Measurements from ENCODE around the gene ARHGAP22. TPM values are rescaled to one million over a fixed set of nuclear protein-coding genes. Genes with fewer than 3 reads are reported as not detected.

The ARHGAP22 gene
- total RNA-seq, 1 donor from 2014 or later, result 5.1 TPM

- no peaks in the 10 kb centered on the region for H3K36me3 Mint-ChIP-seq
- peaks cover 4% of the 10 kb centered on the region for H3K4me1 Mint-ChIP-seq (ENCODE audit: unreplicated experiment)
- H3K4me3 Mint-ChIP-seq, result no peak overlapping the region
- TF ChIP-seq, protein P1, sequence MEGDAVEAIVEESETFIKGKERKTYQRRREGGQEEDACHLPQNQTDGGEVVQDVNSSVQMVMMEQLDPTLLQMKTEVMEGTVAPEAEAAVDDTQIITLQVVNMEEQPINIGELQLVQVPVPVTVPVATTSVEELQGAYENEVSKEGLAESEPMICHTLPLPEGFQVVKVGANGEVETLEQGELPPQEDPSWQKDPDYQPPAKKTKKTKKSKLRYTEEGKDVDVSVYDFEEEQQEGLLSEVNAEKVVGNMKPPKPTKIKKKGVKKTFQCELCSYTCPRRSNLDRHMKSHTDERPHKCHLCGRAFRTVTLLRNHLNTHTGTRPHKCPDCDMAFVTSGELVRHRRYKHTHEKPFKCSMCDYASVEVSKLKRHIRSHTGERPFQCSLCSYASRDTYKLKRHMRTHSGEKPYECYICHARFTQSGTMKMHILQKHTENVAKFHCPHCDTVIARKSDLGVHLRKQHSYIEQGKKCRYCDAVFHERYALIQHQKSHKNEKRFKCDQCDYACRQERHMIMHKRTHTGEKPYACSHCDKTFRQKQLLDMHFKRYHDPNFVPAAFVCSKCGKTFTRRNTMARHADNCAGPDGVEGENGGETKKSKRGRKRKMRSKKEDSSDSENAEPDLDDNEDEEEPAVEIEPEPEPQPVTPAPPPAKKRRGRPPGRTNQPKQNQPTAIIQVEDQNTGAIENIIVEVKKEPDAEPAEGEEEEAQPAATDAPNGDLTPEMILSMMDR (conservative IDR thresholded peaks at IDR 0.05), result no peak
- H3K9me3 Mint-ChIP-seq, result no peaks in the 10 kb centered on the region
- H3K27ac Mint-ChIP-seq, result no peak overlapping the region
- no peaks in the 10 kb centered on the region for H3K27me3 Mint-ChIP-seq
- no peak for DNase-seq (ENCODE audit: extremely low spot score, unreplicated experiment)
Measured at GRCh38 chr10:48557511-48558123, 47.3 kb downstream of the ARHGAP22 start.

GRCh38 chr10:48556713-48557112 is 48.2 kb downstream of the ARHGAP22 start:
- no peak for DNase-seq (ENCODE audit: extremely low spot score, unreplicated experiment)
- Mint-ChIP-seq H3K9me3 (no peaks in the 10 kb centered on the region), H3K27me3 (no peaks in the 10 kb centered on the region), H3K4me3 (no peak overlapping the region), H3K27ac (no peak overlapping the region), H3K36me3 (no peaks in the 10 kb centered on the region), H3K4me1 (ENCODE audit: unreplicated experiment) (peaks cover 4% of the 10 kb centered on the region)
- TF ChIP-seq, protein P1 (conservative IDR thresholded peaks at IDR 0.05), result no peak

DNA sequence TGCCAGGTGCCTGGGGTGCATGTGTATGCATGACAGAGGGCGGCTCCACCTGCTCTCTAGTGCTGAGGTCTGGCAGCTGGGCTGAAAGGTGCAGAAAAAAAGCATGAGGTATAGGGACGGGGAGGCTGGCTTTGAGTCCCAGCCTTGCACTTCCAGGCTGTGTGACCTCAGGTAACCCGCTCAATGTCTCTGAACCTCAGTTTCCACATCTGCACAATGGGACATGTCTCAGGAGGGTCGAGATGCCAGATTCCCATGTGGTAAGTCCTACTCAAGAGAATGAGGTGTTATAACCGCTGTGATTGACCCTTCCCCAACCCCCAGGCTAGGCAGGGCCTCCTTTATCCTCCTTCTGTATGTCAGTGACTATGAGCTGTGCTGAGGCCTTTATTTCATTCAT is 48.8 kb downstream of the ARHGAP22 start:
- Mint-ChIP-seq H3K4me1 (ENCODE audit: unreplicated experiment) (peaks cover 4% of the 10 kb centered on the region), H3K9me3 (no peaks in the 10 kb centered on the region), H3K4me3 (no peak overlapping the region), H3K36me3 (no peaks in the 10 kb centered on the region), H3K27me3 (no peaks in the 10 kb centered on the region), H3K27ac (no peak overlapping the region)
- TF ChIP-seq, protein P1 (conservative IDR thresholded peaks at IDR 0.05), result no peak
- DNase-seq (ENCODE audit: extremely low spot score, unreplicated experiment), result no peak

DNA sequence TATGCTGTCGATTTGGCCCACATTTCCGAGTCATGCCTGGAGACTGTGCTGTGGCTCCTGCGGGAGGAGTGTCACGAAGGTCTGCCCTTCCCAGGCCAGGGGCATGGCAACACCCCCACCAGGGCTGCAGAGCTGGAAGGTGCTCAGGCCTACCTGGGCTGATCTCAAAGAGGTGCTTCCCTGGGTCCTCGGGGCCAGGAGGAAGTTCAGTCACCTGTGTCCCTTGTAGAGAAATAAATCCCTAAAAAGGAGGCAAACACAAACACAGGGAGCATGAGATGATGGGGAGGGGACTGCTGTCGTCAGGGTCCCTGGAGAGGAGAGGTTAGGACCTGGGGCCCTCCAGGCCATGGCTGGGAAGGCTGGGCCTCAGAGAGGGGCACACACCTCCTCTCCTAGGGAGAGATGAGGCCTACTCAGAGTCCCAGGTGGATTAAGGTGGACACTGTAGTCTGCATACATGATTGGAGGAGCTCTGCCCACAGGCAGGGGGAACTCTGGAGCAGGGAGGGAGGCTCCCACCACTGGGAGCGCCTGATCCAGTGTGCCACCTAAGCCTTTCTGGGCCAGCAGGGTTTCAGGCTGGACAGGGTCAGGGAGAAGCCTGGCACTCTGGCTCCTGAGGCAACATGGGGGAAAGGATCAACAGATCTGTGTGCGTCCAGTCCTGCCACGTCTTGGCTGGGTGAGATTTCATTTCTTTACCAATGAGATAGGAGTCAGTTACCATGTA is 49.4 kb downstream of the ARHGAP22 start:
- peaks cover 3% of the 10 kb centered on the region for H3K27me3 Mint-ChIP-seq
- H3K27ac Mint-ChIP-seq, result no peak overlapping the region
- H3K4me3 Mint-ChIP-seq, result no peak overlapping the region
- H3K4me1 Mint-ChIP-seq (ENCODE audit: unreplicated experiment), result peaks cover 4% of the 10 kb centered on the region
- TF ChIP-seq, protein P1 (conservative IDR thresholded peaks at IDR 0.05), result no peak
- no peaks in the 10 kb centered on the region for H3K36me3 Mint-ChIP-seq
- no peak for DNase-seq (ENCODE audit: extremely low spot score, unreplicated experiment)
- no peaks in the 10 kb centered on the region for H3K9me3 Mint-ChIP-seq

GRCh38 chr10:48554656-48555055 is 50.2 kb downstream of the ARHGAP22 start:
- no peak overlapping the region for H3K4me3 Mint-ChIP-seq
- no peak for DNase-seq (ENCODE audit: extremely low spot score, unreplicated experiment)
- no peaks in the 10 kb centered on the region for H3K36me3 Mint-ChIP-seq
- TF ChIP-seq, protein P1 (conservative IDR thresholded peaks at IDR 0.05), result no peak
- H3K27ac Mint-ChIP-seq, result no peak overlapping the region
- no peaks in the 10 kb centered on the region for H3K9me3 Mint-ChIP-seq
- peaks cover 3% of the 10 kb centered on the region for H3K27me3 Mint-ChIP-seq
- peaks cover 4% of the 10 kb centered on the region for H3K4me1 Mint-ChIP-seq (ENCODE audit: unreplicated experiment)
